ENCODE results near the gene WFDC5. TPM values are rescaled to one million over a fixed set of nuclear protein-coding genes. Genes with fewer than 3 reads are reported as not detected.

The WFDC5 gene
- total and polyA plus RNA-seq, 12 donors: not detected

- H3K9me3 ChIP-seq (replicated peaks in 1 of 3): no peaks in the 10 kb centered on the region
- H3K27ac ChIP-seq: no peak overlapping the region
- TF ChIP-seq CTCF (IDR thresholded peaks at IDR 0.05) (no peak), POLR2A (IDR thresholded peaks at IDR 0.05) (no peak)
- WGBS, 4 donors: 85 to 100% (median 92%) methylated on average over 1 of the region's 1 CpG
- intact Hi-C loops (cut with DNase I): no loop called here
- H3K36me3 ChIP-seq (replicated peaks in 1 of 2): peaks cover 0 to under 1% of the 10 kb centered on the region in 2 donors
- no peak overlapping the region for H3K4me3 ChIP-seq
- no peaks in the 10 kb centered on the region for H3K4me1 ChIP-seq (replicated peaks in 1 of 2)
- no peak for DNase-seq
- H3K27me3 ChIP-seq: no peaks in the 10 kb centered on the region
Measured at GRCh38 chr20:45085867-45086266, 29.1 kb downstream of the WFDC5 start.

GRCh38 chr20:45085289-45085688, 29.7 kb downstream of the WFDC5 start:
- TF ChIP-seq CTCF (IDR thresholded peaks at IDR 0.05) (no peak), POLR2A (IDR thresholded peaks at IDR 0.05) (no peak)
- Histone ChIP-seq H3K27ac (no peak overlapping the region), H3K36me3 (replicated peaks in 1 of 2) (peaks cover 0 to 6% of the 10 kb centered on the region in 2 donors), H3K4me1 (replicated peaks in 1 of 2) (no peaks in the 10 kb centered on the region), H3K9me3 (replicated peaks in 1 of 3) (no peaks in the 10 kb centered on the region), H3K4me3 (no peak overlapping the region), H3K27me3 (no peaks in the 10 kb centered on the region)
- intact Hi-C loops (cut with DNase I): no loop called here
- DNase-seq: no peak
- WGBS, 4 donors: 86 to 87% (median 86%) methylated on average over 2 of the region's 2 CpGs

- Histone ChIP-seq H3K27ac (no peak overlapping the region), H3K4me3 (no peak overlapping the region), H3K9me3 (replicated peaks in 1 of 3) (no peaks in the 10 kb centered on the region), H3K27me3 (no peaks in the 10 kb centered on the region), H3K36me3 (replicated peaks in 1 of 2) (peaks cover 0 to 7% of the 10 kb centered on the region in 2 donors), H3K4me1 (replicated peaks in 1 of 2) (no peaks in the 10 kb centered on the region)
- DNase-seq: no peak
- intact Hi-C loops (cut with DNase I): no loop called here
- TF ChIP-seq CTCF (IDR thresholded peaks at IDR 0.05): no peak
- TF ChIP-seq POLR2A (IDR thresholded peaks at IDR 0.05): no peak
- 95 to 100% (median 100%) methylated on average over 1 of the region's 1 CpG for WGBS, 4 donors
Measured at GRCh38 chr20:45083127-45083526, 31.8 kb downstream of the WFDC5 start.

- intact Hi-C loops (cut with DNase I): no loop called here
- H3K4me1 ChIP-seq (replicated peaks in 1 of 2): no peaks in the 10 kb centered on the region
- TF ChIP-seq POLR2A (IDR thresholded peaks at IDR 0.05) (no peak), CTCF (IDR thresholded peaks at IDR 0.05) (no peak)
Measured at GRCh38 chr20:45082468-45082867, 32.5 kb downstream of the WFDC5 start.

More at GRCh38 chr20:45082468-45082867, 32.5 kb downstream of the WFDC5 start:
- WGBS, 4 donors: 96 to 99% (median 98%) methylated on average over 3 of the region's 3 CpGs
- H3K4me3 ChIP-seq: no peak overlapping the region
- no peak for DNase-seq
- H3K27me3 ChIP-seq: no peaks in the 10 kb centered on the region
- H3K27ac ChIP-seq: no peak overlapping the region
- H3K9me3 ChIP-seq (replicated peaks in 1 of 3): no peaks in the 10 kb centered on the region
- H3K36me3 ChIP-seq (replicated peaks in 1 of 2): peaks cover 0 to 7% of the 10 kb centered on the region in 2 donors

Measured in adrenal gland (tissue), 12 donors.